ENCODE results near the gene RNF217.

- TF ChIP-seq CTCF (optimal IDR thresholded peaks at IDR 0.05 in 1 of 3, IDR thresholded peaks at IDR 0.05 in 1 of 3, conservative IDR thresholded peaks at IDR 0.05 in 1 of 3; ENCODE audit: extremely low read depth in 1 of 3, insufficient read depth in 2 of 3, low read length in 3 of 3) (no peak), EZH2 (IDR thresholded peaks at IDR 0.05; ENCODE audit: low read length) (no peak)
These were observed 40.8 kb downstream of the RNF217 start for GRCh38 chr6:125003070-125003469.
